ENCODE measurements around the gene NCAM2.

DNA sequence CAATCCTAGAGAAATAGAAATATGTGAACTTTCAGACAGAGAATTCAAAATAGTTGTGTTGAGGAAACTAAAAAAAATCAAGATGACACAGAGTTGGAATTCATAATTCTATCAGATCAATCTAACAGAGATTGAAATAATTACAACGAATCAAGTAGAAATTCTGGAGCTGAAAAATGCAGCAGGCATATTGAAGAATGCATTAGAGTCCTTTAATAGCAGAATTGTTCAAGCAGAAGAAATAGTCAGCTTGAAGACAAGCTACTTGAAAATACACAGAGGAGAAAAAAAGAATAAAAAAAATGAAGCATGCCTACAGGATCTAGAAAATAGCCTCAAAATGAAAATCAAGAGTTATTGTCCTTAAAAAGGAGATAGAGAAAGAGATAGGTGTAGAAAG, 347.1 kb downstream of the NCAM2 start:
- TF ChIP-seq TAF1 (IDR thresholded peaks at IDR 0.05; ENCODE audit: low read depth) (no peak), TEAD4 (IDR thresholded peaks at IDR 0.05) (no peak), NFIC (IDR thresholded peaks at IDR 0.05) (no peak), RAD21 (IDR thresholded peaks at IDR 0.05; ENCODE audit: low read depth) (no peak), CEBPB (IDR thresholded peaks at IDR 0.05) (no peak)
